GM03348 (cell line): ENCODE measurements around the gene SH3BP5.

Experiments
- DNase-seq: peaks from one replicate; pipeline ENCODE4 v3.0.0; 2012; ENCODE audit warnings: low spot score

SH3BP5 gene

GRCh38 chr3:15273227-15273626 is 59.2 kb downstream of the SH3BP5 start:
- DNase-seq = no peak

- DNase-seq = no peak
Measured at GRCh38 chr3:15272426-15273196, 59.8 kb downstream of the SH3BP5 start.

- DNase-seq = no peak
Measured at GRCh38 chr3:15271785-15272381, 60.5 kb downstream of the SH3BP5 start.

GRCh38 chr3:15271030-15271429 is 61.4 kb downstream of the SH3BP5 start:
- no peak for DNase-seq

GRCh38 chr3:15269091-15269989 is 63.0 kb downstream of the SH3BP5 start:
- peak; percentile 99 for DNase-seq

GRCh38 chr3:15268033-15268631 is 64.3 kb downstream of the SH3BP5 start:
- peak; percentile 88 for DNase-seq

- DNase-seq = no peak
Measured at GRCh38 chr3:15267502-15267901, 64.9 kb downstream of the SH3BP5 start.

- no peak for DNase-seq
Measured at GRCh38 chr3:15266510-15267376, 65.6 kb downstream of the SH3BP5 start.

- DNase-seq = no peak
Measured at GRCh38 chr3:15265655-15266509, 66.5 kb downstream of the SH3BP5 start.

GRCh38 chr3:15264486-15264885 is 67.9 kb downstream of the SH3BP5 start:
- peak; percentile 26 for DNase-seq

- no peak for DNase-seq
Measured at GRCh38 chr3:15263926-15264325, 68.5 kb downstream of the SH3BP5 start.

- DNase-seq = no peak
Measured at GRCh38 chr3:15263120-15263519, 69.3 kb downstream of the SH3BP5 start.

GRCh38 chr3:15262021-15262420 is 70.4 kb downstream of the SH3BP5 start:
- no peak for DNase-seq

- DNase-seq = no peak
Measured at GRCh38 chr3:15261274-15261673, 71.1 kb downstream of the SH3BP5 start.

- DNase-seq = no peak
Measured at GRCh38 chr3:15260531-15260930, 71.9 kb downstream of the SH3BP5 start.

GRCh38 chr3:15258720-15259119 is 73.7 kb downstream of the SH3BP5 start:
- DNase-seq = no peak

- no peak for DNase-seq
Measured at GRCh38 chr3:15256861-15257341, 75.5 kb downstream of the SH3BP5 start.

GRCh38 chr3:15255215-15255614 is 77.2 kb downstream of the SH3BP5 start:
- DNase-seq = no peak

- DNase-seq = no peak
Measured at GRCh38 chr3:15253023-15253697, 79.2 kb downstream of the SH3BP5 start.

GRCh38 chr3:15246186-15246585 is 86.2 kb downstream of the SH3BP5 start:
- no peak for DNase-seq
